GM18511 (cell line): ENCODE data around the gene RUNX2.

Experiments used
- ATAC-seq: cut with Tn5 transposase; IDR thresholded peaks from one replicate; pipeline ENCODE4 v1.9.1; 2021; ENCODE audit warnings: mild to moderate bottlenecking, moderate library complexity; ENCODE audit not compliant: unreplicated experiment

The RUNX2 gene

DNA sequence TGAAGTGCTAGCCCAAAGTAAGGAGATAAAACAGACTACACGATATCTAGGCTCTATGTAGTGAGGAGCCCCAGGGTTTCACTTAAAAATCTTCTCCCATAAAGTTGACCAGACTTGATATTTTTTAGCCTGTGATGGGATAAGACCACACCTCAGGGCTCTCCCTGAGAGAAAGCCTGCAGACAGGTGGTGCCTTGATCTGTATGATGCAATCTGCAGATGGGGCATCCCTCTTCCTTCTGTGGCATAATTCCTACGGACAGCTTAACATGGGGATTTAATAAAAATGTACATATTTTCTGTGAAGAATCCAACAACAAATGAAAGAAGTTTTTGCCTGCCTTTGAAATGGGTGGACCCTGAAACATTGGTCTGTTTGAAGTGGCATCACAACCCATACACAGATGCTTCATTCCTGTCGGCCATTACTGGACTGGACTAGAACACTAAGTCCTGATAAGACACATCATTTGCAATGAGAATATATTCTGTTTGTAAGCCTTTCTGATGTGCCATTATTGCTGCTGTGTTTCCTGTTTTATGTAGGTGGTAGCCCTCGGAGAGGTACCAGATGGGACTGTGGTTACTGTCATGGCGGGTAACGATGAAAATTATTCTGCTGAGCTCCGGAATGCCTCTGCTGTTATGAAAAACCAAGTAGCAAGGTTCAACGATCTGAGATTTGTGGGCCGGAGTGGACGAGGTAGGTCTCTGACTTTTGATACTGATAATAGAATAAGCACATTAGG is 103.4 kb downstream of the RUNX2 start:
- ATAC-seq, result no peak

DNA sequence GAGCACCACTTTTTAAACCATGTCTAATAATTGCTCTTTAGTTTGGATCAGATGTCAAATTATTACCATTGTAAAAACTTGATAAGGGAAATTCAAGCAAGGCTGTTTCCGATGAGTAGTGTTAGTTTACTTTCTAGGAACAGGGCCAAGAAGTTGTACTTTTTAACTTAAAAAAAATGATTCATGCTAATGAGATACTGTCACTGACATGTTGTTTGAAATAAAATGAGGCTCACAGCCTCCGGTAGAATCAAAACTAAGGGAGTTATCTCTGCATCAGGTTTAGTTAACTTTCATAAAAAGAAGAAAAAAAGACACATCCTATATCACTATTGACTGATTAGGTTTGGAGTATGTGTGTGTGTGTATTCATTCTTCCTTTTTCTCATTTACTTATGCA is 104.8 kb downstream of the RUNX2 start:
- no peak for ATAC-seq

DNA sequence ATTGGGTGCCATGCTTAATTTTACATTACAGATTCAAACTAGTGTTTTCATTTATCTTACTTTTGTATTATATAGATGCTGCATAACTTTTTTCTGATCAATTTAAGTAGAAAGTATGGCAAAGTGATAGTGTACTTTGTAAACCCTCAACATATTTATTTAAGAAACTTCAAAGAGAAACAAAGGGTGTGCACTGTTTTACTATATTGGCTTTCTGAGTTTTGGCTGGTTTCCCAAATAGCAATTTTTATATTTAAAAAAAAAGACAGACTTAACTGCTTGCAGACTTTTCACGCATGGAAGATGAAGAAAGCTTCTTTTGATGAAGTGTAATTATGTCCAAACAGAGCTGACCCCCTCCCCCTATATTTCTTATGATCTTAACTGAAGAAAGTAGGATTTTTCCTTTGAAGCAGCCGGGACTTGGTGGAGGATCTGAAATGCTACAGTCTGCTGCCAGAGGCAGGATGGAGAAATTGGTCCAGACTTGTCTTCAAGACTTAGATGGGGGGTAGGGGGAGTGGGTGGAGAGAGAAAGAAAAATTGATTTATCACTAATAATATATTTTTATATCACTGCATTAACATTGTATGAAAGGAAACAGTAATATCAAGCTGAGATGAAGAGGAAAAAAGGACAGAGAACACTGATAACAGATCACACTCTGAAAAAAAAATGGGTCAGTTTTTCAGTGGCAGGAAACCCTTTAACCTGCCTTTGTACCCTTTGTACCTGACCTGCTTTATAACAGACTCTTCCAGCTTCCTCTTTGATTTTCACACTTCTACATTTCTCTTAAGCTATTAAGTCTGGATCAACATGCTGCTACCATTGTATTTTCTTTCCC is 105.6 kb downstream of the RUNX2 start:
- ATAC-seq, result no peak

DNA sequence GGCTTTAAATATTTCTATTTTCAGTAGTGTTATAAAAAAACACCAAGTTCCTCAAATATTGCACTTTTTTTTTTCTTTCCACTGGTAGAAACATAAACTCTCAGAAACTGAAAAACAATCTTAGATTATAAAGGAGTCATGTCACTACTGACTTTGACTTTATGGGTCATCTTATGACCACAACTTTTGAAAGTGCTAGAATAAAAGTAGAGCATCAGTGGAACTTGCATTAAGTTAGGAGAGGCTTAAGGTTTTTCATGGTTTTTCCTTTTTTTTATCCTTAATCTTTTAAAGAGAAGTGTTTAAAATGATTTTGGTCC is 106.2 kb downstream of the RUNX2 start:
- no peak for ATAC-seq

DNA sequence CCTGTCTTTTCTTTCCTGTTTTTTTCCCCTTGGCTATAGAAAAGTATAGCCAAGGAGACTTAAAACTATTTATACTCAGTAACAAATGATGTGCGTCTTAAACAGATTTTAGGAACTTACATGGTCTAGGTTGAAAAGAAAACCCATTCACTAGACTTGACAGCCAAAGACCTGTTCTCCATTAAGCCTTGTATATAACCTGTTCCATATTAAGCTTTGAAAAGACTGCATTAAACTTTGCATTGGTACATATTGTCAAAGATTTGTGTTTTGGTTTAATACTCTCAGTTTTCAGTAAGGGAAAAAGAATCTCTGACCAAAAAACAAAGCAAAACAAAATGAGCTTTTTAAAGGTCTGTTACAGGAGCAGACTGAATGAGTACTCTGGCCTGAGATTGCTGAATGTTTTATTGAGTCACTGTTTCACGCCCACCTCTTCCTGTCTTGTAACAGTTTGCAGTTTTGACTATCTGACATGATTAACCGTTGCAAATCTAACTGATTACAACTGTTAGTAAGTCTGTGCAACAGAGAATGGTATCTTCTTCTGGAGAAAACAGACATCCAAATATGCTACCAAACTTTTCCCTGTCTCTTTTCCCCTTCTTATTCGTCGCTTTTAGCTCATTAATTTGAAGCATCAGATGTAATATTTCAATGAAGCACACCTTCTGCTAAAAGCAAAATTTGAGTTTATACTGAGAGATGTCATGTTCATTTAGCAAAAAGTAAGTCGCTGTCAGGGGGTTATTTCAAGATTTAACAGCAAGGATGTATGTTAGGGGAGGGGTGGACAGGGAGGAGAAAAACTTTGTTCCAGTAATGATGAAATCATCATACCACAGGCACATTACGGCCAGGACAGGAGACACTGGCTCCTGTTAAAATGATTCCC is 108.7 kb downstream of the RUNX2 start:
- ATAC-seq, result no peak

DNA sequence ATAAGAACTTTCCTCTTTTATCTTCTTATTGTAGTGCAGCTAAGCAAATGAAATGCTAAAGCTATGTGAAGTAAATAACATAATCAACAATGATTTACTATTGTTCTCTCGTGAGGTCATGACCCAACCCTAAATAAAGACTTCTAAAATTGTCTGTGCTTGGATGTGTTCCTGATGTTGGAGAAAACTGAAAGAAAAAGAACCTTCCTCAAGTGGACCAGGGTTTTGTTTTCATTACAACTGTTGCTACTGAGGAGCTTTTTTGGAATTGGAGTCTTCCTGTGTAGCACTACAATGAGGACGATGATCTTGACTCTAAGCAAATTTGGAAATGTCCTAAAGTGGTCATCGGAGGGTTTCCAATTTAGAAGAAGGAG is 109.3 kb downstream of the RUNX2 start:
- ATAC-seq, result no peak

DNA sequence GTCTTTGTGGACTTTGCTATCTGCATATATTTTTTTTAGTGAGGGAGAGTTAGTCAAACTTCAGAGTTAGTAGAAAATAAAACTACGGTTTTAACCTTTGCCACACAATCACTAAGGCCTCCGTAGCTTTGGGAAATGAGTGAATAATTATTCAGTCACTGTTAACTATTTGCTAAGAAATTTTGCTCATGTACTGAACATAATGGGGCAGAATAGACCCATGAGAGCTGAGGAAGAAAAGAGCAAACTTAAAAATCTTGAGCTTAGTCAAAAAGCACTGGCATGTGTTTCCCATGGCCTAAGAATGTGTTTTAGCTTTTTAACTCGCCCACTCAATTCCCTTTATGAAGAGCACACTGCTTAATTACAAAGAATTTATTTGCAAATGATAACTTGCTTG is 110.0 kb downstream of the RUNX2 start:
- no peak for ATAC-seq

DNA sequence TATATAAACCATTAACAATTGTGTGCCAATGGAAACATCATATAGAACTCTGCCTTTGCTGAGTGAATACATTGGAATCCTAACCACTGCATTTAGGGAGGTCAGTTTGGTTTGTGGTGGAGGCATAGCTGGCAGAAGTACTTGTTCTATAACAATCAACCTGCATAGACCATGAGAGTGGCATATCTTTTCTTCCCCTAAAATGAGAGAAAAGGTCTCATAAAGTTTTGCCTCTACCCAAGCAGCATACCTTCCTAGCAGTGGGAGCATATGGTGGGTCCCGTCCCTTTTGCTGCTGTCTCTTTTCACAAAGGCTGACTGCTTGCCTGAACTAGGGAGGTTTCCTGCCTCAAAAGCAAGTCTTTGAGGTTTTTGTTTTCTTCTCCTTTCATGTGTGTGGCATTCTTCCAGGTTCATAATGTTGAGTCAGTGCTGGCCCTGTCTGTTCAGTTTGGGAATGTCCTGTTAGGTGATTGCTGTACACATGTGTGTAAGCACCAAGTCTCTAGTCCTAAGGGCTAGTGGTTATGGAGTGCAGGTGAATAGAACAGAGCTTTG is 110.8 kb downstream of the RUNX2 start:
- no peak for ATAC-seq

DNA sequence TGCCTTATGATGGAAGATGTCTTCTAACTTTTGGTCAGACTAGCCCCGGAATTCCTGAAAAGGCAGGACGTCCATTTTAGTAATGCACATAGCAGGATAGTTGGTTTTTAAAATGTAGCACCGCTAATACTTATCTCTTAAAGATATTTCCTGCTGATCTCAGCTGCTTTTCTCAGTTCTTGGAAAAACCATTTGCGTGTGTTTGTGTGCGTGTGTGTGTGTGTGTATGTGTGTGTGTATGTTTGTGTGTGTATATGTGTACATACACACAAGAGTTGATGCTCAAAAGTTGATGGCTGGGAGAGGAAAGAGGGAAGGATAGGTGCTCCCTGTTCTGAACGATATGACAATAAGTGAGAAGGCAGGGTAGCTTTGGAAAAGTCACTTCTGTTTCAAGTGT is 111.3 kb downstream of the RUNX2 start:
- no peak for ATAC-seq

DNA sequence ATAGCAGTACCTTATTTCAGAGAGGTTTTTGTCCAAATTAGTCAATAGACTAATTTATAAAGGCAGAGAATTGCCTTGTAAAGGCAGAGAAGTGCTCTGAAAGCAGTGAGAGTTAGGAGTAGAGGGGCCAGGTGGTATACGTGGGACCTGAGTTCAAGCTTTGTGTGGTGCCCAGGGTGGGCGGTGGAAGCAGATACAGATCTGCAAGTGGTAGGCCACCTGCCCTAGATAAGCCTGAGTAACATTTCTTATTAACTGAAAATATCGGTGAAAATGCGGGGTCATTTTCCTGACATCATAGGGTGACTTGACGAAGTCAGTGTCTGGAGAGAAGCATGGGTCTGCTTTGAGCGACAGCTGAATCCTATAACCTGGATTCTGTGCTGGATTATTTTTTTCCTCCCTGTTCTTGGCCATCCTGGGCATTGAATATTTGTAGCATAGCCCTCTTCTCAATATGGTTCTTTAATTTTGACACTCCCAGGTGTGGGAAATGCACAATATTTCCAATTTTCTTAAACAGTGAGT is 111.8 kb downstream of the RUNX2 start:
- no peak for ATAC-seq

DNA sequence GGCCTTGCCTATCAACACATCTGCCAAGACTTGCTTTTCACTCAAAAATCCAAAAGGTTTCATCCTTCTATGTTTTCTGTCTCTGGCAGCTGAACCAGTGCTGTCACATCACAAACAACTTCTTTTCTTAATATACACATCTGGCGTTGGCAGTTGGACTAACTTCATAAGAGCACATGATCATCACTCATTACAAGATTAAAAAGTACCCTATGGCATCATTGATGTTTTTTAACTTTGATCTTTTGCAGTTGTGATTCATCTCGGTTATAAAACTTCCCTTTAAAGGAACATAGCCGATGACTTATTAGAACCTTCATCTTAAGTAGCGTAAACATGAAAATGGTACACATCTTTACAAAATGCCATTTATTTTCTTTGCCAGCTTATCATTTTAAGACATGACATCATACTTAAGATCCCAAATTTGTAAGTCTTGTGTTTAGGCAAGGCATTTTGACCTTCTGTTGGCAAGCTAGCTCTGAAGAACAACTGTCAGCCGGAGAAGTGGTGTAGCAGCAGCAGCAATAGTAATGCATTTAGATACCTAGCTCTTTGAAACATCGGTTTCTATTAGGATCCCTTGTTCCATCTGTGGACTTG is 113.8 kb downstream of the RUNX2 start:
- no peak for ATAC-seq

DNA sequence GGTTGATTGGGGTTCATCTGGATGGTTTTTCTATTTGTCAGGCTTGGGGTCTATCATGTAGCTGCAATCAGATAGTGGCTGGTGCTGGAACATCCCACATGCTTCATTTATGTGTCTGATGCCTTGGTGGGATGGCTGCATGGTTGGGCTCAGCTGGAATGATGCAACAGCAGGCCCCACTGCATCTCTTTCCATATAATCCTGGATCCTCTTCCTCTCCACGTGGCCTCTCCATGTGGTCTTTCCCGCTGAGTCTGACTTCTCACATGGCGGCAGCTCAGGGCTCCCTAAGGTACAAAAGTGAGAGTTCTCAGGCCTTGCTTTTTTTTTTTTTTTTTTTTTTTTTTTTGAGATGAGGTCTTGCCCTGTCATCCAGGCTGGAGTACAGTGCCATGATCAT is 114.6 kb downstream of the RUNX2 start:
- ATAC-seq, result no peak

DNA sequence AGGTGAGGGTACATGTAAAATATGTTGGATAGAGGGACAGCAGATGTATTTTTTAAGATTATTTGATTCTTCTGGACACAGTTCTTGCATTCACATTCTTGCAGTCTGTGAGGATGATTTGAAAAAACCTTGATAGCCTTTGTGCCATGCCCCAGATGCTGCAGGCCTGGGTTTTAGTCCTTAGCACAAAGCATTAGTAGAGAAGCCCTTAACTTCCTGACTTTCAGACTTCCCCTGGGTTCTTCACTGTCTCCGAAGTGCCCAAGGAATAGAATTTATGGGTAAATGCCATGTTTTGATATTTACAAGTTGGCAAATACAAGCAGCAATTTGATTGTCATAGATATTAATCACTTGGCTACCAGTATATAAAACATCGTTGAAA is 117.2 kb downstream of the RUNX2 start:
- no peak for ATAC-seq

DNA sequence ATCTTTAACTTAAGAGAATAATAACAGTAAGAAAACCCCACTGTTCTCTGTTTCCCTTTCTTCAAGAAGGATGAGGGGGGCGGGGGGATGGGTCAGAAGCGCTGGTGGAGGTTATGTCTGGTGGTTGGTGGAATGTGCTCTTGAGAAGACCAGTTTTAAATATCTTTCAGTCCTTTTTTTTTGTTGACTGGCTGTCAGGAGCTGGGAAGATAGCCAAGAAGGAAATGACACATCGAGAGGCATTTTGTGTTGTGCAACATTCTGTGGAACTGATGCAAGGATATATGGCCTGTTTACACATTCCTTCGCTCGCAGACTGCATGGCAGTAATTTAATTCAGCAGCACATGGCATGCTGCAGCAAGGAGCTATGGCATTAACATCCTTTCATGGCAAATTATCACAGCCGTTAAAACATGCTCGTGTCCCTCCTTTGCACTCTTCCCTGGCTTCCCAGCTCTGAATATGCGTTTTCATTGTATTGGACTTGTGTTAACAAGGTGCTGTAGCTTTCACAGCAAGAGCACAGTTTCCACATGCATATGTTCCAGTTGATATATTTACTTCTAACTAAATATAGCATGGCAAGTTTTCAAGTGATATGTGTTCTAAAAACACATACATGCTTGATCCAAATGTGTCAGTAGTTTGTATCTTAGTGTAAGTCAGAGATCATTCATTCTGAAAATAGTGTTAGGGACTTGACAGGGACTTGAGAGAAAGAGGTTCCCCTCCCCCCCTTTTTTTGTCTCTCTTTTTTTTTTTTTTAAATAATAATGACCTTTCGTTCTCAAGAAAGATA is 117.8 kb downstream of the RUNX2 start:
- ATAC-seq, result no peak

DNA sequence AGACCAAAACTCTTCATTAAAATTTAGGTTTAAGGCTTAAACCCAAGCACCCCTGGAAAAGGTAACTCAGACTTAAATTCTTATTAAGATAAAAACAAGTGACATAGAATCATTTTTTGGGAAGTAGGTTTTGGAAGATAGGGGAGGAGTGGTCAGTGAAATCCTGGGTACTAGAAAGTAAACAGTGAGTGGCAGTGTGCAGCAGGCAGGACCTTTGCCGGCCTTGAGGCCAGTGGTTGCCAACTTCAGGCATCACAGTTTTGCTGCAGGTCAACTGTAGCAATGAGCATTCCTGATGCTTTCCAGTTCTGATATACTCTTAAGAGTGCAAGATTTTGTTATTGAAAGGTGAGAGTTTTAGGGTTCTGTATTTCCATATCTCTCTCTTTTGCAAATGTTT is 118.9 kb downstream of the RUNX2 start:
- ATAC-seq, result no peak

DNA sequence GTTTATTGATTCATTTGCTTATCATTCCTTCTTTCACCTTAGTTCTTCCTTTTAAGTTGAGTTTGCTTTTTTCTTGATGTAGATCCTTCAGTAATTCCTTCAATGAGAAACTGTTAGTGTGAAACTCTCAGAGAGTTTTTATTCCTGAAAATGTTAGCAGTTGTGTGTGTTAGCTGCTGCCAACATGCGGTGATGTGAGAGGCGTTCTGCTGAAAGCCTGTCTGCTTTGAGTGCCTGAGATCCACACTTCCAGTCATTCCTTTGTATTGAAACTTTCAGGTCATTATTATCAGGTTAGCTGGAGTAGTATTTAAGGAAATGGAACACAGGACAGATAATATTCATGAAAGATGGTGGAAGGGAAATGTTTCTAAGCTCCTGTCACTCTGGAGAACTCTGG is 119.6 kb downstream of the RUNX2 start:
- no peak for ATAC-seq

DNA sequence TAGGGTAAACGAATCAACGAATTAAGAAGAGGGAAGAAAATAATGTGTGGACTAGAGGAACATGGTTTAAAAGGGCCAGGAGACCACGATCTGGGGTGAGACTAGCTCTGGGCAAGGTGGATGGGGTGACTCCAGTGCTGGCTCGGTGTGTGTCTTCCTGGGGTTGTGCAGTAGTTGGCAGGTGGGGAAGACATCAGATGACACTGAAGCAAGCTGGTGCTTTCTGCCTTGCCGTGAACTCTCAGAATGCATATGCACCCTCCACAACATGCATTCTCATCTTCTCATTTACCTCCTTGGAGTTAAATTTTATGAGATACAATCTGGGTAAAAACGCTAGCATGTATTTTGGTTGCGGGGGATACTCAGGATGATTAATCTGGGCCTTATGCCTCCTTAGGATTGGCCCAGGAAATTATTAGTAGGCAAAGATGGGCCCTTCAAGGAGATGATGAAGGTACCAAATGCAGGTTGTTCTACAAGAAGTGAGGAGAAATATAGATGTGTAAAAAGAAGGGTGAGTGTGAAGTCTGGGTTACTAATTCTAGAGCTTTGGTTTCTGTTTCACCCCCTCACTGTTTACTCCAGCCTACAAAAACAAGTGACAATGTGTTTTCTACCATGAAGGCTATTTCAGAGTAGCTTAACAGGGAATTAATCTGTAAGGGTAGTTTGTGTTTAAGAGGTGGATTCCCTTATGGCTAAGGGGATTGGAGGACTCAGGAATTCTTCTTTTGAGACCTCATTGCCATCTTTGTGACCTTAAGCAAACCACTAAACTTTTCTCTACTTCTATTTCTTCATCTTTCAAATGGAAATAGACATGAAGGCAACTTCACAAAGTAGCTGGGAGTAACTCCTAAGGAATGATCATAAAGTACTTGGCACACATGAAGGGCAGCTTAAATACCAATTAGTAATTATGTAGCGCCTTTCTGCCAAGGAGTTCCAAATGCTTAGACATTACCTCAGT is 120.6 kb downstream of the RUNX2 start:
- no peak for ATAC-seq

DNA sequence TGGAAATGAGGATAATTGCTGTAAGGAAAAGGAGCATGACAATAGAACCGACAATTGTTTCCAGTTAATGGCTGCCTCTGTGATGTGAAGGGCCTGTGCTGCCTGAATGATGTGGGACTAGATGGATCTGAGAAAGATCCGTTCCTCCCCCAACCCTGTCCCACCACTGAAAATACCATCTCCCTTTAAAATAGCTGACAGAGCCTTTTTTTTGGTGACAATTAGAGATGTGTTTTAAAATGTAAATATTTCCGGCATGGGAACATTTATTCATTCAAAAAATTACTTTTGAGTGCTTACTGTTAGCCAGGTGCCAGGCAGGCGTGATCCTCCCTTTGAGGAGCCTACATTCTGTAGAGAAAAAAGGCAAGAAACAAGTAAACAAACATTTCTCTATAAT is 122.0 kb downstream of the RUNX2 start:
- no peak for ATAC-seq

DNA sequence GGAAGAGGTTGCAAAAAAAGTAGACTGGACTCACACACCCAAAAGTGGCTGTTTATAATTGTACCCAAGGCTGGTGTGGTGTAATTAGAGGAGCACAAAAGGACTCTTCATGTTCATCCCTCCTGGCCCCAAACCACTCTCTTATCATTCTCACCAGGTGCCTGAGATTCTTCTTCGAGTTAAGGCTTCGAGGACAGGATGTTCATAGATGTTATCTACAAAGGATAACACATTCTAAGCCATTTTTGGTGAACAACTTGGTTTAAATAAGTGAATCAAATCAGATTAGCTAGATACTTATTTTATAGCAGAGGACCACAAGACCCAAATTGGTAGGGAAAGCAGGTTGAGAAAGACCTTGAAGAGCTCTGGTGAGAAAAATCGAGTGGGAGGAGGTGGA is 122.7 kb downstream of the RUNX2 start:
- ATAC-seq, result no peak
